ENCODE data around the gene CEP57L1. TPM values are rescaled to one million over a fixed set of nuclear protein-coding genes. Genes with fewer than 3 reads are reported as not detected.
"Not testable (repeated sequence)": the region's sequence is repeated elsewhere in the genome, so short reads cannot be mapped to it uniquely, and the experiment has no call there.

Gene CEP57L1
- total RNA-seq, 1 donor from 2014 or later: 19.7 TPM

DNA sequence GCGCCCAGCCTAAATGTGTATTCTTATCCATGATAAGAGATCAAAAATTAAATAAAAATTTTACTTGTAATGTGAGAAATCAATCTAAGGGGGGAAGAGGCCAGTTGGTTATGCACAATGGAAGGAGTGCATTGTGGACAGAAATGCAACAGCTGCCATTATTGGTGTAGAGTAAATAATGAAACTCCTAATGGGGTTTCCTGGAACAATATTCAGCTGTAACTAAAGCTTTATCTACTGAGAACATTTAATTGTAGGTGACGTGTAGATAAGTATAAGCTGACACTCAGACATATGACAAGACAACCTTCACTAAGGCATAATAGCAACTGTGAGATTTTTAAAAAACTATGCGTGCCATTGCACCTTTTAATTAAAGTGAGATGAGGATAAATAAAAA is 71.4 kb downstream of the CEP57L1 start:
- intact Hi-C loops (cut with micrococcal nuclease): no loop called here

DNA sequence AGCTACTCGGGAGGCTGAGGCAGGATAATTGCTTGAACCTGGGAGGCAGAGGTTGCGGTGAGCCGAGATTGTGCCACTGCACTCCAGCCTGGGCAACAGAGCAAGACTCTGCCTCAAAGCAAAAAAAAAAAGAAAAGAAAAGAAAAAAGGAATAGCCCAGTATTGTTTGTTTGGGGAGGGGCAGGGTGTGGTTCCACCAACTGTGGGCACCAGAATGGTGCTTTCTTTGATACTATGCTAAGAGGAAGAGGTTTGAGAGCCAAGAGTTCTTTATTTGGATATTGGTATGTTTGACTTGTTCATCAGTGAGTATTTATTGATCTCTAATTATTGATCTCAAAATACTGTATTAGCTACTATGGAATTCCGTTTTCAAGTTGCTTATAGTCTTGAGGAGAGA is 72.3 kb downstream of the CEP57L1 start:
- intact Hi-C loops (cut with micrococcal nuclease): no loop called here

GRCh38 chr6:109170333-109170732 is 75.0 kb downstream of the CEP57L1 start:
- intact Hi-C loops (cut with micrococcal nuclease): no loop called here

DNA sequence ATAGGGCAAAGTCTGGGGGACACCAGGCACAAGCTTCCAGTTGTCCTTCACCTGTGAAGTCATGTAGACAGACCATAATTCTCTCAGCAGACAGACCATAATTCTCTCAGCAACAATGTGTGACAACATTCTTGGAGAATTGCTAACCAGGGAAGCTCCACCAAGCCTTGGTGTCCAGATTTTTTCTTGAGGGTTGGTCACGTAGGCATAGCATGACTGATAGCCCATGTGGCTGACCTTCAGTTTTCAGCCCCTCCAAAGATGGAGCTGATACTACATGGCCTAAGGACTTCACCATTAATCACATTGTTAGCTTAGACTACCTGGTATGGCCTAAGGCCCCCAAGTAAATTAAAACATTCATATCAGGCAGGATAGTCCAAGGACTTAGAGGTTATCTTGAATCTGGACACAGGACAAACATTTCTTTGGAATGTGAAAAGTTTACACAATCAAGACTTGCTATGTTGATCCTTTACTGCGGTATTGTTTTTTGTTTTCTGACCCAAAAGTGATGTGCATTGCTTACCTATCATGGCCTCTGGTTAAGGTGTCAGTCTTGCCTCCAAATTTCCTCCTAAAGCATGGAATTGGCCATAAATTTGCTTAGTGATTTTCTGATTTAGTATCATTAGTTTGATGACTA is 76.9 kb downstream of the CEP57L1 start:
- intact Hi-C loops (cut with micrococcal nuclease): no loop called here

- intact Hi-C loops (cut with micrococcal nuclease): no loop called here
Measured at GRCh38 chr6:109174916-109175315, 79.6 kb downstream of the CEP57L1 start.

DNA sequence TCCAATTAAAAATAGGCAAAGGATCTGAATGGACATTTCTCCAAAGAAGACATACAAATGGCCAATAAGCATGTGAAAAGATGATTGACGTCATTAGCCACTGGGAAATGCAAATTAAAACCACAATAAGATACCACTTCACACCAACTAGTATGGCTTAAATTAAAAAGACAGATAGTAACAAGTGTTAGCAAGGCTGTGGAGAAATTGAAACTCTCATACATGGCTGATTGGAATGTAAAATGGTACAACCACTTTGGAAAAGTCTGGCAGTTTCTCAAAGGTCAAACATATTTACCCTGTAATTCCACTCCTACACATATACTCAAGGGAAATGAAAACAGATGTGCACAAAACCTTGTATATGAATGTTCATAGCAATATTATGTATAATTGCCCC is 83.6 kb downstream of the CEP57L1 start:
- intact Hi-C loops (cut with micrococcal nuclease): no loop called here

DNA sequence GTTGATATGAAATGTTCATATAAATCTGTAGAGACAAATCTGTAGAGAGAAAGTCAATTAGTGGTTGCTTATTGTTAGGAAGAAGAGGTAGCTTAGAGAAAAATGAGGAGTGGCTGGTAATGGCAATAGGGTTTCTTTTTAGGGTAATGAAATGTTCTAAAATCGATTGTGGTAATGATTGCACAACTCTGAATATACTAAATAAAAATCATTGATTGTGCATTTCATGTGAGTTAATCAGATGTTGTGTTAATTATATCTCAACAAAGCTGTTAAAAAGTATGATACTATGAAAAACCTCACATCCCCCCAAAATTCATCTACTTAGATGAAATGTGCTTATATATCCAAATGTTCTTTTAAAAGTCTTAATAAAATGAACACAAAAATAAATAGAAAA is 84.2 kb downstream of the CEP57L1 start:
- intact Hi-C loops (cut with micrococcal nuclease): no loop called here

DNA sequence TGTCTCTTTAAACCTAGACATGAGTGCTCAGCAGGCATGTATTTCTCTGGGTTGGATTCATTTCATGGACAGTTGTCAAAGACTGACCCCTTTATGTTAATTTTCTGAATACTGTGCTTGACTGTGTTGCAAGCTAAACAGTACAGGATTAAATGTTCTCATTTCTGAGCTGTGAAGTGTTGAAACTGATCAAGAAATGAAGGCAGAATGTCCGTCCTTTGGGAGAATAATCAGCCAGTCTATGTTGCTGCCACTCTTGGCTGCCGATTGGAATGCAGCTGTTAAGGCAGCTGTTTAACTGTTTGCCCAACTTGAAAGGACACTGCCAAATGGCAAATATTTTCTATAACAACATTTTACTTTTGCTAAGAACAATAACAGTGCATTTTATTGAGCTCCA is 87.3 kb downstream of the CEP57L1 start:
- intact Hi-C loops (cut with micrococcal nuclease): loop anchor here (10.0 kb wide), 1 partner anchor 262 kb away; the partner anchor contains the start of genes PPIL6 and SMPD2

GRCh38 chr6:109183109-109183650 is 87.9 kb downstream of the CEP57L1 start:
- intact Hi-C loops (cut with micrococcal nuclease): loop anchor here (10.0 kb wide), 1 partner anchor 262 kb away; the partner anchor contains the start of genes PPIL6 and SMPD2

DNA sequence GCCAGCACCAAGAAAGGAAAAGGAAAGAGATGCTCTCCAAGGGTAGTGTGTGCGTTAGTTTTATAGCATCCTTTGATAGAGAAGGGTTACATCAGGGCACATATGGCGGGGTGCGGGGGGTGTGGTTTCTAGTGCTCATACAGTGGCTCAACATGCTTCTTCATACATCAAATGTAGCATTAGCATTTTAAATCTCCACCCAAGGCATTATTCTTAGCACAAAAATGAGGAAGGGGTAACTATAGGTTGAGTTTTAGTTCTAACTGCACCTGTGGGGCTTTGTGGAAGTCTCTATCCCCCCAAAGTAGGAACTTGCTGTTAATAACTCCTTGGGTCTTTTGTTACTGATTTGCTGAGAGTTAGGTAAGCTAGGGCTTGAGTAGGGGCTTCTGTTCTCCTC is 89.3 kb downstream of the CEP57L1 start:
- intact Hi-C loops (cut with micrococcal nuclease): loop anchor here (5.0 to 10.0 kb wide), 3 partner anchors 260 to 1208 kb away; partner anchors contain the start of genes AK9, FIG4, PPIL6 and SMPD2

- intact Hi-C loops (cut with micrococcal nuclease): loop anchor here (5.0 to 10.0 kb wide), 3 partner anchors 259 to 1206 kb away; partner anchors contain the start of genes AK9, FIG4, PPIL6 and SMPD2
Measured at GRCh38 chr6:109186012-109186411, 90.7 kb downstream of the CEP57L1 start.

- intact Hi-C loops (cut with micrococcal nuclease): loop anchor here (1.0 to 10.0 kb wide), 5 partner anchors 49 to 1205 kb away; partner anchors contain the start of genes AK9, FIG4, PPIL6 and SMPD2
Measured at GRCh38 chr6:109187399-109188114, 92.2 kb downstream of the CEP57L1 start.

GRCh38 chr6:109188115-109188411 is 92.8 kb downstream of the CEP57L1 start:
- intact Hi-C loops (cut with micrococcal nuclease): loop anchor here (1.0 to 10.0 kb wide), 5 partner anchors 49 to 1204 kb away; partner anchors contain the start of genes AK9, FIG4, PPIL6 and SMPD2

DNA sequence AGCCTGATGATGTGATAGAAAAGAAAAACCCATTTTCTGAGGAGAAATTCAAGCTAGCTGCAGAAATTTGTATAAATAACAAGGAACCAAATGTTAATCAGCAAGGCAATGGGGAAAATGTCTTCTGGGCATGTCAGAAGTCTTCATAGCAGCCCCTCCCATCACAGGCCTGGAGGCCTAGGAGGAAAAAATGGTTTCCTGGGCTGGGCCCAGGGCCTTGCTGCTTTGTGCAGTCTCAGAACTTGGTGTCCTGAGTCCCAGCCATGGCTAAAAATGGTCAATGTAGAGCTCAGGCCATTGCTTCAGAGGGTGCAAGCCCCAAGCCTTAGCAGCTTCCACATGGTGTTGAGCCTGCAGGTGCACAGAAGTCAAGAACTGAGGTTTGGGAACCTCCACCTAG is 96.1 kb downstream of the CEP57L1 start:
- intact Hi-C loops (cut with micrococcal nuclease): not testable (repeated sequence)

DNA sequence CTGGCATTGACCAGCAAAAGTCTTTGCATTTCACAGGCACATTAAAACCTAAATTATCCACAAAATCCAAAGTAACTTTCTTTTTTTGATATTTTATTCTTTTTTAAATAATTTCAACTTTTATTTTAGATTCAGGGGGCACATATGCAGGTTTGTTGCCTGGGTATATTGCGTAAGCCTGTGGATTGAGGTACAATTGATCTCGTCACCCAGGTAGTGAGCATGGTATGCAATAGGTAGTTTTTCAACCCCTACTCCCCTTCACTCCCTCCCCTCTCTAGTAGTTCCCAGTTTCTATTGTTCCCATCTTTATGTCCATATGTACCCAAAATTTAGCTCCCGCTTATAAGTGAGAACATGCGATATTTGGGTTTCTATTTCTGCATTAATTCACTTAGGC is 97.6 kb downstream of the CEP57L1 start:
- intact Hi-C loops (cut with micrococcal nuclease): no loop called here

DNA sequence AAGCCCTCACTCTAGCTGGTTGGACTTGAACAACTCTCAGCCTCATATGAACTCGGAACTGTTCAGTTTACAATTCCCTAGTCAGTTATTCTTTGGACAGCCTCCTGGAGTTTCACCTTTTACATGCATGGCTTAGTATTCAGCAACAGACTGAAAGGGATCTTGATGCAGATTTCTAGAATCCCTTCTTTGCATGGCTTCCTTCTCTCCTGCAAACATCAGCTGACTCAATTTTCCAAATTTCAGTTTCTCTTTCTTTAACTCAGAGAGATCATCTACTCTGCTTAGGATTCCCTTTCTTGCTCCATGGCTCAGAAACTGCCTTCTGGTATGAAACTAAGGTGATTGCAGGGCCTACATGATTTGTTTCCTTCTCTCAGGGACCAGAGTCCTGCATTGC is 99.6 kb downstream of the CEP57L1 start:
- intact Hi-C loops (cut with micrococcal nuclease): no loop called here

DNA sequence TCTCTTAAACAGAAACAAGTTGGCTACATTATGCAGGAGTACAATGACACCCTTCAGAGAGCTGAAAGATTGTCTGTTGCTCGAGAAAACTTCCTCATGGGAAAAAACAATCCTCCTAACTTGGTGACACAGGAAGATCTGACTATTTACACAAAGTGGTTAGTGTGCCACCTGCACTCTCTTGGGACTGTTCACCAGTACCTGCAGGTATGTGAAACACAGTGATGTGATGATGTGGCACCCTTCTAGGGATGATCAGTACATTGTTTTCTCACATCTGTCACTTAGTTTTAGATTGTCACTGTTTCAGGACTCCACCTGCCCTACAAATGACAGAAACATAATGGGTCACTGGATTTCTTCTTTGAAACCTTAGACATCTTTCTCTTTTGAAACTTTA is 101.8 kb downstream of the CEP57L1 start:
- intact Hi-C loops (cut with micrococcal nuclease): no loop called here

DNA sequence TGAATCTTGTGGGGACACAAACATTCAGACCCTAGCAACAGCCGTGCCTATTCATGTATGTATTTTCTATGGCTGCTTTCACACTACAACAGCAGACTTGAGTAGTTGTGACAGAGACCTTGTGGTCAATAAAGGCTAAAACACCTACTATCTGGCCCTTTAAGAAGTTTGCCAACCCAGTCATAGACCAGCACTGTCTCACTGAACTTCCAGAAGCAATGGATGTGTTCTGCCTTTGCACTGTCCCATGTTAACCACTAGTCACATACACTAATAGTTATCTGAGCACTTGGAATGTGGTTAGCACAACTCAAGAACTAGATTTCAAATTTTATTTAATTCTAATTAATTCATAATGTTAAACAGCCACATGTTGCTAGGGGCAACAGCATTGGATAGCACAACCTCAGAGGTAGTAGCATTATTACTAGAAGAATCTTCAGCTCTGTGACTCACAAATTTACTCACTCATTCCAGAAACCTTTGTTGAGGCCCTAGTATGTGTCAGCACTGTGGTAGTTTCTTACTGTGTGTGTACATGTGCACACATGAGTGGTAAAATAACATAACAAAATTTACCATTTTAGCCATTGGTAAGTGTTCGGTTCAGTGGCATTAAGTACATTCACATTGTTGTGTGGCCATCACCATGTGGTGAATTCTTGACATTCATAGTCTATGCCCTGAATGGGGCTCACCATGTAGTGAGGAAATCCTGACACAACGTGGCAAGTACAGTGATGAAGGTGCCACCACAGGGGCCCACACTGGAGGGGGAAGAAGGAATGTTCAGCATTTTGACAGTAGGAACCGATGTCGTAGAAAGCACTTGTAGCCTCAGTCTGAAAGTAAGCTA is 107.3 kb downstream of the CEP57L1 start:
- intact Hi-C loops (cut with micrococcal nuclease): no loop called here

- intact Hi-C loops (cut with micrococcal nuclease): no loop called here
Measured at GRCh38 chr6:109204511-109204910, 109.2 kb downstream of the CEP57L1 start.

DNA sequence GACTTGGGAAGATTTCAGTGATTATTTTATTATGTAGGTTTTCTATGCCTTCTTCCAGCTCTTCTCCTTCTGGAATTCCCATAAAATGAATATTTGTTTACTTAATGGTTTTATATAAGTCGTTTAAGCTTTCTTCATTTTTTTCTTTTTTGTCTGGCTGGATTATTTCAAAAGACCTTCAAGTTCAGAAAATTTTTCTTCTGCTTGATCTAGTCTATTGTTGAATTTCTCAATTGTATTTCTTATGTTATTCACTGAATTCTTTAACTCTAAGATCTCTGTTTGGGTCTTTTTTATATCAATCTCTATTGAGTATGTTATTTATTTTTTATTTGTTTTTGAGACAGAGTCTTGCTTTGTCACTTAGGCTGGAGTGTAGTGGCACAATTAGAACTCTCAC is 117.4 kb downstream of the CEP57L1 start:
- intact Hi-C loops (cut with micrococcal nuclease): no loop called here

Data from T-helper 2 cell treated with Interferon-gamma antibody and Interleukin-4, amounts not matched to agents 100 ng/mL and 5 ng/mL, for 36 hours (primary cell).